ENCODE data around the gene NPIPB8.
"Not testable (repeated sequence)": the region's sequence is repeated elsewhere in the genome, so short reads cannot be mapped to it uniquely, and the experiment has no call there.

Gene NPIPB8

GRCh38 chr16:28637765-28638164, at the start of gene NPIPB8:
NPIPB8 (plus strand) TSS chr16:28638065; CDS start chr16:28638361, 296 bp downstream.
- DNase-seq (ENCODE audit: low read depth); H3K4me3 ChIP-seq (ENCODE audit: low read depth, low read length): not testable (repeated sequence)

- DNase-seq (ENCODE audit: low read depth) = no peak
- H3K4me3 ChIP-seq (ENCODE audit: low read depth, low read length) = no peak overlapping the region
Observed at GRCh38 chr16:28589069-28589468, 48.8 kb upstream of the NPIPB8 start.

- no peak for DNase-seq (ENCODE audit: low read depth)
- no peak overlapping the region for H3K4me3 ChIP-seq (ENCODE audit: low read depth, low read length)
Observed at GRCh38 chr16:28589930-28590329, 47.9 kb upstream of the NPIPB8 start.

DNA sequence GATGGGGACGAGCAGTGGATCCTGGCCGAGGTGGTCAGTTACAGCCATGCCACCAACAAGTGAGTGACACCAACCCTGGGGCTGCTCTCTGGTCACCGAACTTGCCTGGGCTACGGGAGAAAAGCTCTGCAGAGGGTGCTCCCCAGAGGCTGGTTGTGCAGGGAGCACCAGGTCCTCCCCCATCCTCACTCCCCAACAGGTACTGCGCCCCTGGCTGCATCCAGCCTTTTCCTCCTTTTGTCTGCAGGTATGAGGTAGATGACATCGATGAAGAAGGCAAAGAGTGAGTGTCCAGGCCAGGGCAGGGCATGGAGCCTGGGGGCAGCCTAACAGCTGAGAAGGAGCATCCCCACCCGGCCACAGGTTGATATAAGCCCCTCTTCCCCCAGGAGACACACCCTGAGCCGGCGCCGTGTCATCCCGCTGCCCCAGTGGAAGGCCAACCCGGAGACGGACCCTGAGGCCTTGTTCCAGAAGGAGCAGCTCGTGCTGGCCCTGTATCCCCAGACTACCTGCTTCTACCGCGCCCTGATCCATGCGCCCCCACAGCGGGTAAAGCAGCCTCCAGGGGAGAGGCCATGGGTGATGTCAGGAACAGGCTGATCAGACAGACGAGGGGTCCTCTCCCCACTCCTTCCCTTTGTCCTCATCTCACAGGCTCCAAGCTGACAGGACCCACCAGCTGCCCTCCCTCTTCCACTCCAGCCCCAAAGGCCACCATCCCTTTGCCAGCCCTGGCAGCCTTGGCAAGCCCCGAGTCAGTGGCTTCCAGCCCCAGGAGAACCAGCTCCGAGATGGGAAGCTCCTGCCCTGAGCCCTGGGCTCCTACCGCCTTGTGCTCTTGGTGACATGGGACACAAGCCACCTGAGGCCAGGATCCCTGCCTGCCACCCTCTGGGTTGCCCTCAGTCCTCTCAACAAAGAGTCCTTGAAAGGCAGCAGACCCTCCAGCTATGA, 47.2 kb upstream of the NPIPB8 start:
- no peak for DNase-seq (ENCODE audit: low read depth)

DNA sequence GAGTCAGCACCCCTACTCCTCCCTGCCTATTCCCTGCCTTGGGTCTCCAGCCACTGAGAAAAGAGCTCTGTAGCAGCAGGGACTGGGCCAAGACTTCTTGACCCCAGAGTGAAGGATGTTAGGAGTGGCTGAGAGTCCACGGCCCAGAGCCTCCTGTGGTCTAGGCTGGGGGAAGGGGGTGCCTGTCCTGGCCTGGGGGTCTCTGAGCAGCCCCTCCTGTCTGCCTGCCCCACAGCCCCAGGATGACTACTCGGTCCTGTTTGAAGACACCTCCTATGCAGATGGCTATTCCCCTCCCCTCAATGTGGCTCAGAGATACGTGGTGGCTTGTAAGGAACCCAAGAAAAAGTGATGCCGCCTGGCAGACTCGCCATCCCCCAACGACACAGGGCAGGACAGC, 46.5 kb upstream of the NPIPB8 start:
- DNase-seq (ENCODE audit: low read depth) = no peak
- H3K4me3 ChIP-seq (ENCODE audit: low read depth, low read length) = no peak overlapping the region

More for the DNA sequence above, 47.2 kb upstream of the NPIPB8 start:
- no peak overlapping the region for H3K4me3 ChIP-seq (ENCODE audit: low read depth, low read length)

GRCh38 chr16:28592511-28592910, 45.4 kb upstream of the NPIPB8 start:
- no peak for DNase-seq (ENCODE audit: low read depth)

GRCh38 chr16:28592979-28593553, 44.8 kb upstream of the NPIPB8 start:
- no peak overlapping the region for H3K4me3 ChIP-seq (ENCODE audit: low read depth, low read length)
- DNase-seq (ENCODE audit: low read depth) = no peak

More at GRCh38 chr16:28592511-28592910, 45.4 kb upstream of the NPIPB8 start:
- no peak overlapping the region for H3K4me3 ChIP-seq (ENCODE audit: low read depth, low read length)

DNA sequence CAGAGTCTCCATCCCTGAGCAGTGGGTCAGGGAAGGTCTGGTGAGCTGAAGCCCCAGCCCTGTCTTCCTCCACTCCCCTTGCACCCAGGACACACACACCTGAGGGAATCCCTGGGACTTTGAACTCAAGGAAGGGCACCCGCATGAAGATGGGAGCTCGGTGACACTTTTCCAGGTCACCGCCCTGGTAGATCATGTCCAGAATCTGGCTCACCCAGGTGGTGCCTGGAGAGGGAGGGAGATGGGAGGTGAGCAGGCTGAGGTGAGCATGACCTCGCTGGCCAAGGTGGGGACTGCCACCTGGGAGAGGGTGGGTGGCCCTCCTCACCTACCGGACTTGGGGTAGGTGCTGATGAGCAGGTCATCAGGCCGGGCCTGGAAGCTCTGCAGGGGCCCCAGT, 42.4 kb upstream of the NPIPB8 start:
- H3K4me3 ChIP-seq (ENCODE audit: low read depth, low read length); DNase-seq (ENCODE audit: low read depth): not testable (repeated sequence)

DNA sequence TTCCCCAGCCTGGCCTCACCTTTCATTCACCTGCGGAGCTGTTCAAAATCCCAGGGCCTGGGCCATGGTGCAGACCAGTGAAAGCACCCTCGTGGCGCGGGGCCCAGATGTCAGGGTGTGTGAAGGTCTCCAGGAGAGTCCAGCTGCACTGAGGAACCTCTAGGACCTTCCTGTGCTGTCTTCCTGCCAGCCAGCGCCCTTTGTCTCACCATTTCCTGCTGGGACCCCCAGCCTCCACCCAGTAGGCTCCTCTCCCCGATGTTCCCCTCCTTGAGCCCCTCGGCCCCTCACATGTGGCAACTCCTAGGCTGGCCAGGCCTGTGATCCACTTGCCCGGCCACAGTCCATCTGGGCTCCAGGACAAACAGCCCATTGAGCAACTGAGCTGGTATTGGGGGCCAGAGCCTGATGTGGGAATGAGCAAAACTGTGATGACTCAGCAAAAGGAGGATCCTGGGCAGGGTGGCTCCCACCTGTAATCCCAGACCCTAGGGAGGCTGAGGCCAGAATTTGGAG, 41.7 kb upstream of the NPIPB8 start:
- no peak for DNase-seq (ENCODE audit: low read depth)

GRCh38 chr16:28596840-28597691, 40.8 kb upstream of the NPIPB8 start, which contains the start of gene SULT1A2:
SULT1A2 (minus strand) TSS chr16:28597050; CDS start chr16:28595930, 1,120 bp downstream.
- no peak for DNase-seq (ENCODE audit: low read depth)
- H3K4me3 ChIP-seq (ENCODE audit: low read depth, low read length) = no peak within 1 kb of the TSS

More for the DNA sequence above, 41.7 kb upstream of the NPIPB8 start:
- no peak overlapping the region for H3K4me3 ChIP-seq (ENCODE audit: low read depth, low read length)

DNA sequence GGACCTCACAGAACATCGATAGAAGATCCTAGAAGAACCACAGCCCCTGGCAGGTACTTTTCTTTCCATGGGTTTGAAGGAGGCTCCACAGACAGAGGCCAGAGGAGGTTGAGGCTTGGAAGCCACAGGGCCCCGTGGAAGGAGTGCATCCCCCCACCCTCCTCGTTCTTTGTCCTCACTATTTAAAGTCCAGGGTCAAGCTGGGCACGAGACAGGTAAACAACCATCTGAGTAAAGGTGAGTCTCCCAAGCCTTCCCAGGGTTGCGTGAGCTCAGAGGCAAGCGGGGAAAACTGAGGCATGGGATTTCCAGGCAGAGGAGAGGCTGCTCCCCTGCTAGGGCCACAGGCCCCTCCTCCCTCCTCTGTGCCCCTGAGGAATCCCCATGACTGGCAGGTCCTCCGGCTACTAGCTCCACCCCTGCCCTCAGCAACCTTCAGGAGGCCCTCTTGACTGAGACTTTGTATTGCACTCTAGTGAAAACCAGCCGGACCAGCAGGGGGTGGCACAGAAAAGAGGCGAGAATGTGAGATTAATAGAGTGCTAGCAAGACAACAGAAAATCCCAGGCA, 40.1 kb upstream of the NPIPB8 start:
- H3K4me3 ChIP-seq (ENCODE audit: low read depth, low read length) = no peak overlapping the region
- no peak for DNase-seq (ENCODE audit: low read depth)

- not testable (repeated sequence) for H3K4me3 ChIP-seq (ENCODE audit: low read depth, low read length); DNase-seq (ENCODE audit: low read depth)
Observed at GRCh38 chr16:28599377-28600285, 38.2 kb upstream of the NPIPB8 start.

DNA sequence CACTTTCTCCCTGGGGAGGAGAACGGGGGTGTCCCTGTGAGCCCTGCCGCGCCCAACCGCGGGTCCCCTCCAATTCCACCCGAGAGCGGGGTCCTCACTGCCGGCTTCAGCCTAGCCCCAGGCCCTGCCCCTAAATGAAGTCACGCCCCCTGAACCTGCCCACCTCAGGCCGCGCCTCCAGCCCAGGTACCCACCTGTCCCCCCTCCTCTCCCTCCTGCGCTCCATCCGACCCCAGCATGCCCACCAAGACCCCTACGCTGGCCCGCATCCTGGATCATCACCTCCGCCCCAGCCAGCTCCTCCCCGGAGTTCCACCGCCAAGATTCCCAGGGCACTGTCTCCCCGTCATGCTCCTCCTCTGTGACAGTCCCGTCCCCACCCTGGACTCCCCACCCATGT, 36.9 kb upstream of the NPIPB8 start:
- not testable (repeated sequence) for DNase-seq (ENCODE audit: low read depth); H3K4me3 ChIP-seq (ENCODE audit: low read depth, low read length)

GRCh38 chr16:28601589-28601988, 36.3 kb upstream of the NPIPB8 start:
- not testable (repeated sequence) for H3K4me3 ChIP-seq (ENCODE audit: low read depth, low read length); DNase-seq (ENCODE audit: low read depth)

- DNase-seq (ENCODE audit: low read depth); H3K4me3 ChIP-seq (ENCODE audit: low read depth, low read length): not testable (repeated sequence)
Observed at GRCh38 chr16:28602062-28602461, 35.8 kb upstream of the NPIPB8 start.

DNA sequence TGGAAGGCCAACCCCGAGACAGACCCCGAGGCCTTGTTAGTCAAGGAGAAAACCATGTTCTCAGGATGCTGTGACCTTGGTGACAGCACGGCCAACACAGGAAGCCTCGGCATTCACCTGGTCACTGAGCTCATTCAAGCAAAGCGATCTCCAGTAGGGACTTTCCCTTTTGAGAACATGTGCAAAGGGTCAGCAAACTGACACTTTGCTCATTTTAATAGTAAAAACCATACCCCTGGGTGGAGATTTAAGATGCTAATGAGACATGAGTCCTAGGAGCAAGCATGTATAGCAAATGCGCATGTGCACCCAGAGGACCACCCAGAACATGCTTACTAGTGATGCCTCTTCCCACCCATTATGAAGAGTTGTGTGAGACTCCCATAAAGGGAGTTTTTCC, 35.3 kb upstream of the NPIPB8 start:
- no peak overlapping the region for H3K4me3 ChIP-seq (ENCODE audit: low read depth, low read length)
- no peak for DNase-seq (ENCODE audit: low read depth)

DNA sequence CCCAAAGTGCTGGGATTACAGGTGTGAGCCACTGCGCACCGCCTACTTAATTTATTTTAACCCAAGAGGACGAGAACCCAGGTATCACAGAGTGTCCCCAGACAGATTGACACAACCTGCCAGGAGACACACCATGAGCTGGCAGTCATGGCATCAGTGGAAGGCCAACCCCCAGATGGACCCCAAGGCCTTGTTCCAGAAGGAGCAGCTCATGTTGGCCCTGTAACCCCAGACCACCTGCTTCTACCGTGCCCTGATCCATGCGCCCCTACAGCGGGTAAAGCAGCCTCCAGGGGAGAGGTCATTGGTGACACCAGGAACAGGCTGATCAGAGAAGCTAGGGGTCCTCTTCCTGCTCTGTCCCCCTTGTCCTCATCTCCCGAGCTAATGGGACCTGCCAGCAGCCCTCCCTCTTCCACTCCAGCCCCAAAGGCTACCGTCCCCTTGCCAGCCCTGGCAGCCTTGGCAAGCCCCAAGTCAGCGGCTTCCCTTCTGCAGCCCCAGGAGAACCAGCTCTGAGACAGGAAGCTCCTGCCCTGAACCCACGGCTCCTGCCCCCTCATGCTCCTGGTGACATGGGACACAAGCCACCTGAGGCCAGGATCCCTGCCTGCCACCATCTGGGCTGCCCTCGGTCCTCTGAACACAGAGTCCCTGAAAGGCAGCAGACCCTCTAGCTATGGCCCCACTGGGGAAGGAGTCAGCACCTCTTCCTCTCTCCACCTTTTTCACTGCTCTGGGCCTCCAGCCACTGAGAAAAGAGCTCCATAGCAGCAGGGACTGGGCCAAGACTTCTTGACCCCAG, 34.3 kb upstream of the NPIPB8 start:
- DNase-seq (ENCODE audit: low read depth) = no peak
- no peak overlapping the region for H3K4me3 ChIP-seq (ENCODE audit: low read depth, low read length)
